Stimulated activated CD8-positive, alpha-beta memory T cell treated with anti-CD3 and anti-CD28 coated beads, Interleukin-12 subunit alpha, Interleukin-12 subunit beta, amount 100 ng/mL, for 1 hour (primary cell): Measurements from ENCODE around the gene MYBPC2.

ENCODE experiments used
- DNase-seq: peaks from one replicate; pipeline ENCODE4 v3.0.0-alpha.2; 2020; ENCODE audit warnings: low read depth

MYBPC2 gene

DNA sequence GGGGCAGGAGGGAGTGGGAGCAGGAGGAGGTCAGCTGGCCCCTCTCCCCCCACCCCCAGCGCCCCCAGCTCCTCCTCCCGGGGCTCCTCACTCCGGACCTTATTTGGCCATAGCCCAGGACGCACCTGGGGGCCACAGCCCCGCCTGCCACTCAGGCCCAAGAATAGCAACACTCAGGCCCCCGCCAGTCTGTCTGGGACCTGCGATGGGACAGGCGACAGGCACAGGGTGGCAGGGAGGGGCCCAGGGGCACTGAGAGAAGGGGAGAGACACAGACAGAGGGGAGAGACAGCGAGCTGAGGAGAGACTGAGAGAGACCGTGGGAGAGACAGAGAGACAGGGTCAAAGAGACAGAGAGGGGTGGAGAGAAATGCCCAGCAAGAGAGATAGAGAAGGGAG lies 68.1 kb downstream of the MYBPC2 start:
- DNase-seq = no peak

DNA sequence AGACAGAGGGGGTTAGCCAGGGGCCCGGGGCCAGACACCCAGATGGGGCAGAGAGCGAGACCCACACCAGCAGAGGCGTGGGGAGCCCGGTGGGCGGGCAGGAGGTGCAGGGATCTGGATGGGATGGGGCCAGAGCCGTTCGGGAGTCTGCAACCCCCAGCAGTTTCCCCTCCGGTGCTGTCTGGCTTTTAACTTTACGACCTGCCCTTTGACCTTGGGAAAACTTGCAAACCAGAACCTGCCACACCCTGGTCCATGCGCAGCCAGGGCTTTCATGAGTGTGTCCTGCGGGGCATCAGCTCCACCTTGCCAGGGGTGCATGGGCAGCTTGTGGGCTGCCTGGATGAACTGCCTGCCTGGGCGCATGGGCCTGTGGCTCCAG lies 68.5 kb downstream of the MYBPC2 start:
- no peak for DNase-seq

DNA sequence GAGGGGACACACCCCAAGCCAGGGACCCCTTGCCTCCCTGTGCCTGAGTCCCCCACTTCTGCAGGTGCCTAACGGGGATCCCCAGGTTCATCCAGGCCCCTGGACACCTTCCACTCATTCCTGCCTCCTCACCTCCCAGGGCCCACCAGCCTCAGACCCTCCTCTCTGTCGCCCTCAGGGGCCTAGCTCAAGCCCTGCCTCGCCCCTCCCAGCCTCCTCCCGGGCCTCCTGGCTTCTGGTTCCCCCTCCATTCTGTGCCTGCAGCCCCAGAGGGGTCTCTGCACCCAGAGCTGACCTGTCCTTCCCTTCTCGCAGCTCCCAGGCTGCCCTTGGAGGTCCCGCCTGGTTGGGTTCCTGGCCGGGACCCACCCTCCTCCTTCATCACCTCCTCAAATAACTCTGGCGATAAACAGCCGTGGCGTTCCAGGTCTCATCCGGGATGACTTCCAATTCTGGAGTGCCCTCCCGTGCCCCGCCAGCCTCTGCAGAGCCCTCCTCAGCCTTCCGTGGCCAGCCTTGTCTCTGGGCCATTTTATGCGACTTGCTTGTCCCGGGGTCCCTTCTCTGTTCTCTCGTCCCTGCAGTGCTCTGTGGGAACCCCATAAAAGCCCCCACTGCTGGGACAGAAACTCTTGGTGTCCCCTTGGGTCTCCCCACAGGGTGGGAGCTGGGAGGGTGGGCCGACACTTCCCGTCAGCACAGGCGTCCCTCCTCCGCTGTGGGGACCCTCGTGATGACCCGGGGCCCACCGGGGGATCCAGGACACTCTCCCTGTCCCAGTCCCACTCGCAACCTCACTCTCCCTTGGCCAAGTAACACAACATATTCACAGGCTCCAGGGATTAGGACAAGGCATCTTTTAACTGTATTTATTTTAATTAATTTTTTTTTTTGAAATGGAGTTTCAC lies 69.1 kb downstream of the MYBPC2 start:
- DNase-seq = no peak

DNA sequence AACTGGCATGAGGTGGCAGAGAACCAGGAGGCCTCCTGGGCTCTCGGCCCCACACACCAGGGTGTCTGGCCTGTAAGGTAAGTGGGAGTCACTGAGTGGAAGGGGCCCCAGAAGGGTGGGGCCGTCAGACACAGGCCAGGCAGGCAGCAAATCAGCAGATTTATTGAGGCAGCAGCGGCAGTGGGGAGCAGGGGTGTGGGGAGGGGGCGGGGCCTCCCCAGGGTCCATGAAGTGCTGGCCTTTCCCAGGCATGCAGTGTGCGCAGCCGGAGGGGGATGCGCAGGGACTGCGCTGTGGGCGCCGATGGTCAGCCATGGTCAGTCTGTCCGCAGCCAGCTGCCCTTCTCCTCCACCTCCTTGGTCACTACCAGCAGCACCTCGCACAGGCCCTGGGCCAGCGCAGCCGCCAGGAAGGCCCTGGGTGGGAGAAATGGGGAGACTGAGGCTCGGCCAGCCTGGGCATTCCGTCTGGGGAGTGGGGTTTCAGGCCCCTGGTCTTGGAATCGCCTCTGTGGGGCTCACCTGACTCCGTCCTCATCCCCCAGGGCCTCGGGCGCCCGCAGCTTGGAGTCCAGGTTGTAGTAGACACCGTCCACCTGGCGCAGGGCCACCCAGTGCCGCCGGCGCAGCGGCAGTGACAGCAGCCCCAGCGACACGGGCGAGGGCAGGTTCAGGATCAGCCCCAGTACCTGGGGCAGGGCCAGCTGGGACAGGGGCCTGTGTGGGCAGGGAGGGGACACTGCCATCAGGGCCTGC lies 73.3 kb downstream of the MYBPC2 start:
- DNase-seq = no peak

DNA sequence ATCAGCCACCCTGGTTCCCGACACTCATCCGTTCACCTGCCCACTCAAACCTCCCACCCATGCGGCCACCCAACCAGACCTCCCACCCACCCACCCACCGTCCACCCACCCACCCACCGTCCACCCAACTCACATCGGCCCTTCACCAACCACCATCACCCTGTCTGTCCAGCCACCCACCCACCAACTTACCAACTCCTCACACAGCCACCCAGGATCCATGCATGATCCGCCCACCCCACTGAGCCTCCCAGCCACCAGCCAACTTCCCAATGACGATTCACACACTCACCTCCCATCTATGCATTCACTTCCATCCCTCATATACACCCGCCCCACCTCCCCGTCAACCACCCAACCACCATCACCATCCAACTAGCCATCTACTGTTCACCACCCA lies 74.0 kb downstream of the MYBPC2 start:
- DNase-seq = no peak

DNA sequence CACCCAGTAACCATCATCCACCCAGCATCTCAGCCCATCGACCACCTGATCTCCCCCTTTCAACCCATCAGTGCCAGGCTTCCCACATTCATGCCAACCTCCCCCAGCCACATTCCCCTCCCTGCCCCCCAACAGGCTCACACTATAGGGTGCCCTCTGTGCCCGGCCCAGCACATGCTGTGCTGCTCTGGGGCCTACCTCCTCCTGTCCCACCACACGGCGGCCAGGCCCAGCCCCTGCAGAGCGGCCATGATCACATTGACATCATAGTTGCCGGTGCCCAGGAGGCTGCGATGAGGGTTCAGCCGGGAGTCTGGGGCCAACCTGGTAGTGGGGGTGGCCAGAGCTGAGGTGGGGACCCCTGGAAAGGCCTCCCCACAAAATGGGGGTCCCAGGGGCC lies 74.7 kb downstream of the MYBPC2 start:
- DNase-seq = no peak

DNA sequence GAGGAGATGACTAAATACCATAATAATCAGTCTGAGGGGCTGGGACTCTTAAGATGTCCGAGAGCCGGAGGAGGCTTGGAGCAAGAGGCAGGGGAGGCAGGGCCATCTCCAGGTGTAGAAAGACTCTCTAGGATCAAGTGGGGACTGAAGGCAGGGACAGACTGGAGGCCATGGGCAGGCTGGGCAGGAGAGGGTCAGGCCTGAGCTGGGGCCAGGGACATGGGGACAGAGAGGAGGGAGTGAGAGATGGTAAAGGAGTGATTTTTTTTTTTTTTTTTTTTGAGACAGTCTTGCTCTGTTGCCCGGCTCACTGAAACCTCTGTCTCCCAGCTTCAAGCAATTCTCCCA lies 76.1 kb downstream of the MYBPC2 start:
- no peak for DNase-seq

DNA sequence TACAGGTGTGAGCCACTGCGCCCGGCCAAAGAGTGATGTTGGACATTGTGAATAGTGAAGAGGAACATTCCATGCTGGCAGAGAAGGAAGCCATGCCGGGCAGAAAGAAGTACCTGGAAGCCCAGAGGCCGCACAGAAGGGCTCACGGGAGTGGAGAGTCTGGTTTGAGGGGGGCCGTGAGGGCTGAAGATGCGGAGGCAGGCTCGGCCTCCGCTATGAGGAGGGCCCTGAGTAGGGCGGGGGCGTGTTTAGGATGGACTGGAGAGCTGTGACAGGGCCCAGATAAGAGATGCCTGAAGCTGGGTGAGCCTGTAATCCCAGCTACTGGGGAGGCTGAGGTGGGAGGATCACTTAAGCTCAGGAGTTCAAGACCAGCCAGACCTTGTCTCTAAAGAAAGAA lies 76.7 kb downstream of the MYBPC2 start:
- DNase-seq = no peak

DNA sequence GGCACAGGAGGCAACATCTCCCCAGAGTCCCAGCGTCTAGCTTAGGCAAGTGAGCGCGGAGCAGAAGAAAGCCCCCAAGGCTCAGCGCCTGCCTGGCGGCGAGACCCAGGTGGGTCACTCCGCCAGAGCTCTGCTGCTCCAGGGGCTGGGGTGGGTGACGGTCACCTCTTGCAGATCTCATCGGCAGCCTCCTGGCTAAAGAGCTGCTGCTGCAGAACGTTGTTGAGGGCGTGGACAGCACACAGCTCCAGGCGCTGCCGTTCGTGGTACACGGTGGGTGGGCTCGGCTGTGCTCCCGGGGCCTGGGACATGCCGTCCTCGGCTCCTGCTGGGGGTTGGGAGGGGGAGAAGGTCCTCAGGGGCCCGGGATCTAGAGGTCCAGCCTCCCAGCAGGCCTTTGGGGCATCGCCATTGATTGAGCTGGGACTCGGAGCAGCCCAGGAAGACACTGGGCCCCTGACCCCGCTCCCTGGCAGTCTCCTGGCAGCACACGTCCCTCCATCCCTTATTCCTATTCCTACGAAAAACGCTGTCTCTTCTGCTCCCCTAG lies 77.5 kb downstream of the MYBPC2 start:
- DNase-seq = no peak

DNA sequence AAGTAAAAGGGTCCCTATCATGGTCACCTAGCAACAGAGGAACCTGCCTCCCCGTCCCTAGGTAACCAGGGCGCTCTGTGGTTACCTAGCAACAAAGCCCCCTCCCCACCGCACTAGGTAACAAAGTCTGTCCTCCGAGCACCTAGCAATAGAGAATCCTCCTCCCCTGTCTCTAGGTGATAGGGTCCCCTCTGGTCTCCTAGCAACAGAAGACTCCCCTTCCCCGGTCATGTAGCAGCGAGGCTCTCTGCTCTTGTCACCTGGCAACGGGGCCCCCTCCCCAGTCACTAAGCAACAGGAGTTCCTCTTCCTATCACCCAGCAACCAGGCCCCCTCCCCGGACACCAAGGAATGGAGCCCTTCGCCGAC lies 78.0 kb downstream of the MYBPC2 start:
- DNase-seq = no peak

DNA sequence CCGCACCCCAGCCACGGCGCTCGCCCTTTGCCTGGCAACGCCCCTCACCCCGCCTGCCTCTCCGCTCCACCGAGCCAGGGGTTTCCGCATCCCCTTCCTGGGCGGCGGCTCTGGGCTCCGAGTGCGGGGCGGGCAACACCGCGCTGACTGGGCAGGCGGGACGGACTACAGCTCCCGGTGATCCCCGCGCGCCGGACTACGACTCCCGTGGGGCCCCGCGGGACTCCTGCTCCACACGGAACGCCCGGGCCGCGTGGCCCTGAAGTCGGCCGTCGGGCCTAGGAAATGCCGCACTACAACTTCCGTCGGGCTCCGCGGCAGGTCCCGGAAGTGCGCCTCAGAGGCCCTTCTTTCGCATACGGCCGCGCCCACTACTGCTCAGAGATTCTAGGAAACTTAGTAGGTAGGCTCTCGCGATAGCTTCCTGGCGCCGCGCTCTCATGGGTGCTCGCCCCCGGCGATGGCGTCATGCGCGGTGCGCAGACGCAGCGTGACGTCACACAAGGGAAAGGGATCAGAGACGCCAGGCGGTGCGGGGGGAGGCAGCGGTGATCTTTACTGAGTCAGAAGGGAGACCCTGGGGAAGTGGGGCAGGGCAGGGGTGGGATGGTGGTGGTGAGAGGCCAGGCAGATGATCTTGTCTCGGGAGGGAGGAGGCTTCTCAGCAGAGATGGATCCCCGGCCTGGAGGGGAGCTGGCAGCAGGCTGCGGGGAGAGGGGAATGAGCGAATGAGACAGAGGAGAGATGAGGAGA lies 78.6 kb downstream of the MYBPC2 start, which contains the start of gene JOSD2:
TSS of gene JOSD2 (minus strand) at position 123 of the 754 bp plus-strand sequence. CDS start 760 bp downstream, outside the sequence.
- peak; percentile 94 for DNase-seq

DNA sequence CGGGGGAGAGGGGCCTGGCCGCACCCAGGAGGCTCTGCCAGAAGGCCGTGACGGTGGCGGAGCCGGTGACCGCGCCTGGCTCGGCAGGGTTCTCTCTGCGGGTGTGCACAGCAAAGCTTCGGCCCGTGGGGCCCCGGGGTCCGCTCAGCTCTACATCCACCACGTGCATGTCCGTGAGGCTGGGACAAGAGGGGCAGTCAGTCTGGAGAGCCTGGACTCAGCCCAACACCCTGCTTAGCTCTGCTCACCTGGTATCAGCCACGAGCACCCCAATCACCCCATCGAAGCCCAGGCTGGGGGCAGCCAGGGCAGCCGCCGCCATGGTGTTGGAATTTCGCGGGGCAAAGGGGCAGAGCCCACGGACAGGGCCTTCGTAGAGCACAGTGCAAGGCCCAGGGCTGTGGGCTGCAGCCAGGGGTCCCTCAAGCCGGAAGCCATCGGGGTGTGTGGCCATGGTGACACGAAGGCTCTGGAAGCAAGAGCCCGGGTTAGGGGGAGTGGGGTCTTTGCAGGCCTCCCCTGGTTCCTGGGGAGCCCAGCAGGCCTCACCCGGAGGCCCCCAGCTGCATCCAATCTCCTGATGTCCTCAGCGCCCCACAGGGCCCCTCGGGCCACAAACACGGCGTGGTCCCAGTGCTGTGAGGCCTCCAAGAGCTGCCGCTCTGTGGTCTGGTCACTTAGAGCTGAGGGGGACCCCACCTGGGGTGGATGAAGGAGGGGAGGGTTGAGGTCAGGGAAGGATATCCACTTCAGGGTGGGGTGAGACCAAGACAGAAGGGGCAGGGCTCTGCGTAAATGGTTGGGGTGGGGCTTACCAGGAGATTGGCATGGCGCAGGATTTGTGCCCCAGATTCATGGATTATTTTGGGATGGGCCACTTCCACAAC lies 79.7 kb downstream of the MYBPC2 start:
- no peak for DNase-seq

DNA sequence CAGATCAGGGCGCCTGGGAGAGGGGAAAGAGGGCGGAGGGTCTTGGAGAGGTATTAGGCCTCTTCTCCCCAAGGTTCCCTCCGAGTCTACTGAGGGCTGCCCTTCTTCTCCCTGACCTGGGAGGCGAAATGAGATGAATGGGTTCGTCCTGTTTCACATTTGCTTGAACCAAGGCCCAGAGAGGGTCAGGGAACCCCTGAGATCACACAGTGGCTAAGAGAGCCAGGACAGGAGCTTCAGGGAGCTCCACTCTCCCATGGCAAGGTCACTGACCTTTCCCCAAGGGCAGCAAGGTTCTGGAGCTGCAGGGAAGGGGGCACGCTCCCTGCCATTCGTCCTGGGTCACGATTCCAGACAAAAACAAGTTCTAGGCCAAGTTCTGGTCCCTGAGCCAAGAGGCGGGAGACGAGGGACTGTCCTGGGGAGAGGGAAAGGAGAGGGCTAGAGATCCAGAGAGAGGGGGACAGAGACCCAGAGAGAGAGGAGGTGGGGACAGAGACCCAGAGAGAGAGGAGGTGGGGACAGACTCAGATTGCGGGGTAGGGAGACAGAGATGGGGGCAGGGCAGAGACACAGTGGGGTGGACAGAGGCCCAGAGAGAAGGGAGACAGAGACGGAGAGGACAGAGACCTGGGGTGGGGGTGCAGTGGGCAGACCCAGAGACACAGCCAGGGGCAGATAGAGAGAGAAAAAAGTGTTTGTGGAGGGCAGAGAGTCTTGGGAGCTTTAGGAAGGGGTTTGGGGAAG lies 80.5 kb downstream of the MYBPC2 start:
- DNase-seq = no peak

DNA sequence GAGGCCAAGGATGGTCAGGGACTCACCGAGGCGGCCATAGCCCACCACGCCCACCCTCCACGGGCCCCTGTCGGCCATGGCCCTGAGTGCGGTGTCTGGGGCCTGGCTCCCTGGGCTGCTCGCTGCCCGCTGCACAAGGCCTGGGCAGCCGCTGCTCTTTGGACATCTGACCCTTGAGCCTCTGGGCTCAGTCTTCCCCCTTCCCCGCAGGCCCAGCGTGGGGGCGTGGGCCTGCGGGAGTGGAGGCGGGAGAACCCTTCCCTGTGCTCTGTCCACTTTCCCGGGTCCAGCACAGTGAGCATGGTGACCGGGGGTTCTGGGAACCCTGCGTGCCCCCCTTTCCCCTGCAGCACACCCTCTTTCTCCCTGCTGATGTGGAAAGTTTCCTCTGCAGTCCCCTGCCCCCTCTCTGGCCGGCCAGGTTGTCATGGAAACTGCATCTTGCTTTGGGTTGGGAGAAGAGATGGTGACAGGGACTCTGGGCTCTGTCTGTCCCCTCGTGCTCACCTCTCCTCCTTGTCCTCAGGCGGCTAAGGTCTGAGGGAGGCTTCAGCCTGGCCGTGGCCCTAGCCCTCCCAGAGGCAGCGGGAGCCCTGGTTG lies 81.2 kb downstream of the MYBPC2 start, which contains the start of gene ASPDH:
TSS of gene ASPDH (minus strand) at position 168 of the 600 bp plus-strand sequence. CDS start at position 78, 90 bp downstream.
- DNase-seq = no peak

DNA sequence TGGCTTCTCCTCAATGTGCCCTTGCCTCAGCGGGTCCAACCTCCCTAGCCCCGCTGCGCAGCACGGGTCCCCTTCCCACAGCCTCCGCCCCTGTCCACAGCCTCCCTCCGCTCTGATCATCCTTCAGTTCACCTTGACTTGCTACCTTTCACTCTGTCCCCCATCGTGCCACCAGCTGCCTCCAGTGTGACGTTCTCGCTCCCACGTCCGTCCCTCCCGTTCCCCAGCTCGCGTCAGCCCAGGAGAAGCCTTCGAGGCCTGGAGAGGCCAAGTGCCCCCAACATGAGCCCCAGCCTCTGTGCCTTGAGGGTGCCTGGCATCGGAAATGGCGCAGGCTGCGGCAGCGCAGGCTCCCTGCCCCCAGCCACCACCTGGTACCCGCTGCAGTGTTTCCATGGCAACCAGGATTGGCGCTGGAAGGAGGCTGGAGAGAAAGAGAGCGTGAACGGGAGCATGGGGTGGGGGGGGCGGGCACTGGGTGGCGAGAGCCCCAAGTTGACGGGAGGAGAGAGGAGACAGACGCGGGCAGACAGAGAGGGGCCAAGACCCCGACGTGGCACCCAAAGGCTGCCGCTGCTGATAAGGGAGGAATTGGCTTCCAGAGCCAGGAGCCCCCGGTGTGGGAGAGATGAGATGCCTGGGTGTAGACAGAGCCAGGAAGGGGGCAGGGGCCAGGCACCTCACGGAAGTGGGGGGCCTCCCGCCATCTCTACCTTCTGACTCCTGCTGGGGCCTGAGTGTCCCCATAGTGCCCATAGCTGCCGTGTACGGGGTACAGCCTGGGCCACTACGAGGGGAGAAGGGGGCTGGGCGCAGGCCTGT lies 81.9 kb downstream of the MYBPC2 start:
- no peak for DNase-seq

DNA sequence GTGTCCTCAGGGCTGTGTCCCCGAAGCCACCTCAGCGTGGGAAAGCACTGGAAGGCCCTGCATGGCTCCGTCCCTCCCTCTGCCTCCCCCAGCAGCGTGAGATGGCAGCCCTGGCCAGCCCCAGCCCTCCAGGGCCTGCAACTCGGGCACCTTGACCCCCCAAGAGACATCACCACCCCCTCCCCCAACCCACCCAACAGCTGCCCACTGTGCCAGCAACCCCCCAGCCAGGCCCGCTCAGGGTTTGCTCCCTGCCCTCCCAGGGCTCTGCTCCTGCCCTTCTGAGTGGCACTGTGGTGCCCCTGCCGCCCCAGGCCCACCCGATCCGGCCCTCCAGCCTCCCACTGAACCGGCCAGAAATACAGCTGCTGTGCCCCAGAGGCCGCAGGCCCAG lies 82.5 kb downstream of the MYBPC2 start:
- DNase-seq = no peak
